Medulla oblongata (tissue), 1 donor: ENCODE data around the gene GPC3.
"Not testable (repeated sequence)": the region's sequence is repeated elsewhere in the genome, so short reads cannot be mapped to it uniquely, and the experiment has no call there.

Experiments
- DNase-seq: peaks from one replicate; pipeline ENCODE4 v3.0.0-alpha.2; 2015; ENCODE audit errors: extremely low spot score

The GPC3 gene

DNA sequence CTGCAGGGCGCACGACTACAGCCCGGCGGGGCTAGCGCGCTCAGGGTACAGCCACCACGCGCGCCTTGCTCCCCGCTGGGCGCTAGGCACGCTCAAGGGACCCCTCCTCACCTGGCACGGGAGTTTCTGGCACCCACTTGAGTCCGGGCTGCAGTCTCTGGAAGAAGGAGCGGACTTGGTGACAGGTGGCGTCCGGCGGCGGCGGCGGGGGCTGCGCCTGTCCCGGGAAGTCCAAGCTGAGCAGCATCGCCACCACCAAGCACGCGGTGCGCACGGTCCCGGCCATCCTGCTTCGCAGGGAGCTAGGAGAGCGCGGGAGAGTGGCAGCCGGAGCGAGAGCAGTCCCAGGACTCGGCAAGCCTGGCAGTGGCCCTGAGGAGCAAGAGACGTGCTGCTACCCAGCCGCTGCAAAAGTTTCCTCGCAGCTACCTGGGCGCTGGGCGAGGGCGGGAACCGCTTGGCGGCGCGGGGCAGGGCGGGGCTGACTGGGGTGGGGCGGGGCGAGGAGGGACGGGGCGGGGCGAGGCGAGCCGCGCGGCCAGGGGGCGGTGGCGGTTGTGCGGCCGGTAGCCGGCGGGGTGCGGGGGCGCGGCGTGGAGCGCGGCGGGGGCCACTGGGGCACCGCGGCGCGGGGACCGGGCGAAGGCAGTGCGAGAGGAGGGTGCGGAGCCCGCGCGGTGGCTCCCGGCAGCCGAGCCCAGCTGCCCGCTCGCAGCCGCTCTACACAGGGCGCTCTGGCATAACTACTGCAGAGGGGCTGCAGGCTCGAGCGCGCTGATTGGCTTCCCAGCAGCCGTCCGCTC is at the start of gene GPC3:
Gene GPC3 (minus strand): TSS at position 431 of the 803 bp plus-strand sequence.
- DNase-seq: no peak

DNA sequence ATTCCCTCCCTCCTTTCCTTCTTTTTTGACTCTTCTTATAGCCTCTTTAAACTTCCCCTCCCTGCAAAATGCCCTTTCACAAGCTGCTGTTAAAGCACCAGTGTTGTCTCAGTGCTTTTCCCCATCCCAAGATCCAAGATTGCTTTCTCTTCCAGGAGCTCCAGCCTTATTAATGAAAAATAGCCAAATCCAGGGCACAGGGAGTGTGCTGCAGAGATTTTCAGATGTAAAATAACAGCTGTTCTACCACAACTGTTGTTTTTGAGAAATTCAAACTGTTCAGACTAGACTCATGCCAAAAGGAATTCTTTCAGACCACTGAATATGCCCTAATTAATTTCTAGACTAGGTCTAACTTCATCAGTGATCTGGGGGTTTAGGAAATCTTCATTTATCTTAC is 47.0 kb upstream of the GPC3 start:
- DNase-seq: no peak

DNA sequence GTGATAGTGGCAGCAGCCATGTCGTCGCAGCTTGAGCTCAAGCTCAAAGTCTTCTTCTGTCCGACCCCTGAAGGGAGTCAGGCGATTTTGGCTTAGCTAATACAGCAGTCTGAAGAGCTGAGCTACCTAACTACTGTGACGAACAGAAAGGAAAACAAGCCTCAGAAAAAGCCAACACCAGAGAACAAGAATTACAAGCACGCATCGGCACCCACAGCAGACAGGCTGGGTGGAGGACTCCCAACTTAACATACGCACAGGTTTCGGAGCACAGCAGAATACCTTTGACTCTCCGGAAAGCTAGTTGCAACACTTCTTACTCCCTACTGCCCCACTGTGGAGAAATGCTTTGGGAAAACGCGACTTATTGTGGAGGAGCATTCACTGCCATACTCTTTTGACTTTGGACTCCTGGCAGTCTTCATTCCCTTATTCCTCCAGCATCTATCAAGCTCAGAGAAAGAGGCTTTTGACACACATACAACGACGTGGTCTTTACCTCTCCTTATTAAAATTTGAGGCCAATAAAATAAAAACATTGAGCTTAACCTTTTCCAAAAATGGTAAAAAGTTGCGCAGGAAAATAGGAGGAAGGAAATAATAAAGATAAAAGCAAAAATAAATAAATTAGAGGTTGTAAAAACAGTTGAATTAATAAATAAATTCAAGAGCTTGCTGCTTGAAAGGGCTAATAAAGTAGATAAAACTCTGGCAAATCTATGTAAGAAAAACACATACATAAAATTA is 41.3 kb upstream of the GPC3 start:
- peak; percentile 59 for DNase-seq

DNA sequence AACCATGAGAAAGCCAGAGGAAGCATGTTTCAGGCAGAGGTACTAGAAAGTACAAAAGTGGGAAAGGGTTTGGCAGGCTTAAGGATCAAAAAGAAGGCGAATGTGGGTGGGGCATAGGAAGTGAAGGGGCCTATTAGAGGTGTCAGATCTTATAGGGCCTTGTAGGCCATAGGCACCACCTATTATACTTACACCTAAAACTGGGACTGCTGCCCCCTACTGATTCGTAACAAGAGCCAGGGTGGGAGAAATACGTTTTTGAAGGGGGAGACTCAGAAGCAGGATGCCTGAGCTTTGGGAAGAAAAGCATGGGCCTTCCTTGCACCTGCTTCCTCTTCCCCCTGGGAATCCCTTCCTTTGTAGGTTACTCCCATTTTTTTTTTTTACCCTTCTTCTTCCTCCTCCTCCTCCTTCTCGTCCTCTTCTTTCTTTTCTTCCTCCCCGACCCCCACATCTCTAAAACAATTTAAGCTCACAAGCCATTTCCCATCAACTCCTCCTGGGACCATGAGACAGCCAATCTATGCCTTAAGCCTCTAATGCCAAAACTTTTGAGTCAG is 40.7 kb upstream of the GPC3 start:
- DNase-seq: no peak

DNA sequence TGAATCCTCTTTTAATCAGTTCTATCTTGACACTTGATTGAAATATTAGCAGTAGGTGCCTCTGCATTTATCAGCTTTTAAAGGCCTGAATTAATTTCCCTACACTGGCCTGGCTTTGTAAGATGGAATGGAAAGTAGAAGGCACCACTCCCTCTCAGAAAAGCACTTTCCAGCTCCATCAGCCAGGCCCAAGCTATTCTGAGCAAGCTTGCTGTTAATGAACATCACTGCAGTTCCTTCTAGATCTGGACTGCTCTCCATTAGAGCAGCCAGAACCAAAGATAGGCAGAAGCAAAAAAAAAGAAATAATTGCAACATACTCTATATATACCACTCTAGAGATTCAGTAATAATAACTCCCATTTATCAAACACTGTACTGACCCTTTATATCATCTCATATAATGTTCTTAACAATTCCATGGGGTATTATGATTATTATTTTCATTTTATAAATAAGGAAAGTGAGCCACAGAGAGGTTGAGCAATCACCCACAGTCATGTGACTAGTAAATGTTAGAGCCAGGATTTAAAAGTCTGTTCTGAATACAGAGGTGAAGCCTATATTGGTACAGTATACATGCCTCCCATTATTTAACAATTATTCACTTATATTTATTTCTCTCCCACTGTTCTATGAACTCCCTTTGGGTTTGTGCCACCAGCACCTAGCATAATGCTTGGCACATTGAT is 39.4 kb upstream of the GPC3 start:
- DNase-seq: no peak

DNA sequence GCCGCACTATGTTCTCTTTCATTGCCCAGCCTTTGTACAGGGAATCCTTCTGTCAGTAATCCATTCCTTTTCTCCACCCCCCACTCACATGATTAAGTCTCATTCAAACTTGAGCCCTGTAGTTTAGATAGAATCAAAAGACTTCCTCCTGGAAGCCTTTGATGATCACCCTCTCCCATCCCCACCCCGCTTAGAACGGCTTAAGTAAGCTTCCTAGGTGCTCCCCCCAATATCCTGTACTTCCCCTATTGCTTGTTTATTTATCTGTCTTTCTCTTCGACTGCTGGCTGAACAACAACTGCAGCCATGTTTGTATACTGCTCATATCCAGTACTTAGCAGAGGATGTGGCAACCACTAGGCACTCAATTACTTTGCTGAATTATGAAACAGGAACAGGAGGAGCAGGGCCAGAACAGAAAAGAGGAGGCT is 38.5 kb upstream of the GPC3 start:
- DNase-seq: no peak

DNA sequence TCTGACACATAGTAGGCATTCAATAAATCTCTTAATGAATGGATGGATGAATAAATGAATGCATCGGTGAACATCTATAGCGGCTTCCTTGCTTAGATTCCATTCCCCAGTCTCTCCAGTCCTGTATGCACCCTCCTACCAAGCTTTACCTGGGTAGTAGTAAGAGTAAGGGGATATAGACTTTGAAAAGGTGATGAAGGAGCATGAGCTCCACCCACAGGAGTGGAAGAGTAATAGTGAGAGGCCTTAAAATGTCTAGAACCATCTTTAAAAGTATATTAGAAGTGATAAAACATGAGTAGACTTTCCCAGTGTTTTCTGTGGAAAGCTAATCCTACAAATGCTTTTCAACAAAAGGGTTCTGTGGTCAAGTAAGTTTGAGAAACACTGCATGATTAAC is 35.5 kb upstream of the GPC3 start:
- no peak for DNase-seq

DNA sequence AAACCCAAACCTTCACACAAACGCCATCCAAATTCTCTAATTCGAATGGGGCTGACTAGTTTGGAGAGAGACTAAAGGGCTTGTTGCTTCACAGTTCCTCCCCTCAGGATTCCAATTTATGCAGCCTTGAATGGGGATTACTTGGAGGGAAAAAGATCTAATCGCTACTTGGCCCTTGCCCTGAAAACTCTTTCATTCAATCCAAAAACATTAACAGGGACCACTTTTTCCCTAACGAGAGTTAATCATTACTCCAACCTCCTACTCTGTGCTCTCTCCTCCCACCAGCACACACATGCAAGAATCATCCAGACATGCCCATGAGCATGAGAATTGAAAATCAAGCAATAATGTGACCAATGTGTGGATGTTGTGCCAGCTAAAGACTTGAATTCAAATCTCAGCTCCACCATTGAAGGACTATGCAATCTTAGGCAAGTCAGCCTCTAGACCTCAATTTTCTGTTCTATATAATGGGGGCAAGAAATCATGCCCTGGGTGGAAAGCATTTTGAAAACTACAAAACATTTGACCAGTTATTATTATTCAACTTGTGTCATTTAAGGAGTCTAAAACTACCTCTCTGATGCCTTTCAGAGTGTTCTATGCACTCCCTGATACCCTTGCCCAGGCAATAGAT is 34.3 kb upstream of the GPC3 start:
- DNase-seq: no peak

DNA sequence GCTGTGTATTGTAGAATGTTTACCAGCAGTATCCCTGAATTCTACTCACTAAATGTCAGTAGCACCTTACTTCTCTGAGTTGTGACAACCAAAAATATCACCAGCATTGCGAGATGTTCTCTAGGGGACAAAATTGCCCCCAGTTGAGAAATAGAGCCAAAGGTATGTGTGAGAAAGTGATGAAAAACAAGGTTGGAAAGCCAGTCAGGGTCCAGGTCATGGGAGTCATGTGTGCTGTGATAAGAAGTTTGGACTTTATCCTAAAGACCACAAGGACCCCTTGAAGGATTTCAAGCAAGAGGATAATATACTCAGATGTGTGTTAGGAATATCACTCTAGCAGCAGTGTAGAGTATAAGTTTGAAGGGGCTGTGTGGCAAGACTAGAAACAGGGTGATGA is 30.9 kb upstream of the GPC3 start:
- DNase-seq: not testable (repeated sequence)

DNA sequence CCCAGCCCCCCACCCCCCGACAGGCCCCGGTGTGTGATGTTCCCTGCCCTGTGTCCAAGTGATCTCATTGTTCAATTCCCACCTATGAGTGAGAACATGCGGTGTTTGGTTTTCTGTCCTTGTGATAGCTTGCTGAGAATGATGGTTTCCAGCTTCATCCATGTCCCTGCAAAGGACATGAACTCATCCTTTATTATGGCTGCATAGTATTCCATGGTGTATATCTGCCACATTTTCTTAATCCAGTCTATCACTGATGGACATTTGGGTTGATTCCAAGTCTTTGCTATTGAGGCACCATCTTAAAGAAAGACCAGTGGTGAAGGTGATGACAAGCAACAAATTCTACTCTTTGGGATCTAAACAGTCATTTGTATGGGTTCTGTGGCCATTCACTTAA is 30.1 kb upstream of the GPC3 start:
- DNase-seq: not testable (repeated sequence)

DNA sequence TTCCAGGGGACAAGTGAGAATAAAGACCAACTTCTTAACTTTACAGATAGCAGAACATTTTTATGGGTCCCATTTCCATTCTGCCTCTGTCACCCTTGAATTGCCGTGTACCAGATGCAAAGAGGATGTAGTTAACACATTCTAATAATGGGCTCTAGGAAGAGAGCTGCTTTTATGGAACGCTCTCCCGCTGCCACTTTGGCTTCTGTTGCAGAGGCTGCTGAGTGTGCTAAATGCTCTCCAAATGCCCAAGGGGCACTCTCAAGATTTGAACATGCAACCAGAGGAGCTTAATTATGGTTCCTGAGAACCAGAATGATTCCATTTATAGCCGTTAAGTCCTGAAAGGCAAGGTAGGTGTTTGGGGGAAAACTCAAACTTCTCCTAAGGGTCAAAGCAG is 28.1 kb upstream of the GPC3 start:
- no peak for DNase-seq

DNA sequence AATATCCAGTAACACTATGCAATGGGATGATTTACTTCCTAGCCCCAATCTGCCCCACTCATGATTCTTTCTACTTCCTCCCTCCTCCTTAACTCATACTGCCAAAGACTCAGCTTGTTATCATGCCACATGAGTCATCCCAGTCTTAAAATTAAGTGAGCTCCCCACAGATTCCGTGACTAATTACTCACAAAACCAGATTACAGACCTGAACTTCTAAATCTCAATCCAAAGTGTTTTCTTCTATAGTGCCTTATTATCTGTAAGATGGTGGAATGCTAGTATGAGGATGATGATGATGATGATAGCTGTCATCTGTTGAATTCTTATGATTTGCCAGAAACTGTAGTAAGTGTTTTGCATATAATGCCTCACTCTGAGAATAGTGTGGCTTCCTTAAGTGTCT is 27.7 kb upstream of the GPC3 start:
- DNase-seq: no peak

DNA sequence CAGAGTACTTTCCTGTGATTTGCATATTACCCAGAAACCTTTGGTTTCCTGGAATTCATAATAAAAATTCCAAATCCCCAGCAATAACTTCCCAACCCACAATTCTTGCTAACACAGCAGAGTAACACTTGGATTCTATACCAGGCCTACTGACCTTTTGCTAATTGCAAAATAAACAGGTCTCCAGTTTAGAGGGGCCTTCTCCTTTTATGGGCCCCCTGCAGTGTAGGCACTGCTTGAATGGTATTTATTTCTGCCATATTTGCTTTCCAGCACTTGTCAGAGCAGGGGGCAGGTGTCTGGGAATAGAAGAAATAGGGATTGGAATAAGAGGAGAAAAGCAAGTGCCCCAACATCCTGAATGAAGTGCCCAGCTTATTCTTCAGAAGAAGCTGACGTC is 25.3 kb upstream of the GPC3 start:
- no peak for DNase-seq

DNA sequence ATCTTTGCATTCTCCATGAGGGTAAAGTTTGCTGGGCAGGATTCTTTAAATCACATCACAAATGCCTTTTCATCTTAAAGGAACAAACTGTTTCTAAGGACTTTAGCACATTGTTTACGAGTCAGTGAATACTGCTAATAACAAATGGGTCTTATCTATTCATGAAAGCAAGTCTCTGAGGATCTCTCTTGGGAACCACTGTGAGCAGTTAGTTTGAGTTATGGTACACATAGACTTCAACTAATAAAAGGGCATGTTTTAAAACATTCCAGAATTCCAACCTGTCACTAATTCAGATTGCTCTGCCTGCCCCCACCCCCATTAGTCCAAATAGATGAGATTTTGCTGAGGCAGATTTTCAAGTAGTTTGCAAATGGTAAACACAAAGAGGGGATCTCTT is 22.3 kb upstream of the GPC3 start:
- DNase-seq: no peak

DNA sequence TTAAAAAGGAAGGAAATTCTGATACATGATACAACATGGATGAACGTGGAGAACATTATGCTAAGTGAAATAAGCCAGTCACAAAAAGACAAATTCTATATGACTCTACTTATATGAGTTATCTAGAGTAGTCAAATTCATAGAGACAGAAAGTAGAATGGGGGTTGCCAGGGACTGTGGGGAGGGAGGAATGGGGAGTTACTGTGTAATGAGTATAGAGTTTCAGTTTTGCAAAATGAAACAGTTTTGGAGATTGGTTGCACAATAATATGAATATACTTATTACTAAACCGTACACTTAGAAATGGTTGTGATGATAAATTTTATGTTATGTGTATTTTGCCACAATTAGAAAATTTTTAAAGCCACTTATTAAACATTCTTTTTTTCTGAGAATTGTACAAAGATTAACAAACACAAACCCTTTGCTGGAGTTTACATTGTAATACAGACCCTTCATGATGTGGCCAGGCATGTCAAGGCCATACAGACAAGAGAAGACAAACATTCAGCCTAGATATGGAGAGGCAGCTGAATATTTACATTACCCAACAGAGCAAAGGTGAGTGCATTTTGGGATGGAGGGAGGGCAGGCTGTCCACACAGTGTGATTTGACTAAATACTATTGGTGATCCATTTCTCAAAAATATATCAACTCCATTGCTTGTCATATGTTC is 21.2 kb upstream of the GPC3 start:
- no peak for DNase-seq

DNA sequence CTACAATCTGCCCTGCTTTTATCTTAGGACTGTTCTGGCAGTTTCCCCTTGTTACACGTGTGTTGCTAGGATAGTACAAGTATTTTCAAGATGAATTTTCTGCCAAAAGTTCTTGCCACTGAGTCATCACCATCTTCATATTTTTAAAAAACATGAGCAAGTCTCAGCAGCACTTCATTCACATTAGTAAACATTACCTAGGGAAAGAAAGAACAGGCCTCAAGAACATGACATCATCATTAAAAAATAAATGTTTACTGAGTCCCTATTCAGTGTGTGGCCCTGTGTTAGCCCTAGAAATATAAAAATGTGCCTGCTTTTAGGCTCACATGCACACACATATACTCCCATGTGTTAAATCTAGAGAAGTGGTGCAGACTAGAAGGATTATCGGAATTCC is 18.7 kb upstream of the GPC3 start:
- no peak for DNase-seq

DNA sequence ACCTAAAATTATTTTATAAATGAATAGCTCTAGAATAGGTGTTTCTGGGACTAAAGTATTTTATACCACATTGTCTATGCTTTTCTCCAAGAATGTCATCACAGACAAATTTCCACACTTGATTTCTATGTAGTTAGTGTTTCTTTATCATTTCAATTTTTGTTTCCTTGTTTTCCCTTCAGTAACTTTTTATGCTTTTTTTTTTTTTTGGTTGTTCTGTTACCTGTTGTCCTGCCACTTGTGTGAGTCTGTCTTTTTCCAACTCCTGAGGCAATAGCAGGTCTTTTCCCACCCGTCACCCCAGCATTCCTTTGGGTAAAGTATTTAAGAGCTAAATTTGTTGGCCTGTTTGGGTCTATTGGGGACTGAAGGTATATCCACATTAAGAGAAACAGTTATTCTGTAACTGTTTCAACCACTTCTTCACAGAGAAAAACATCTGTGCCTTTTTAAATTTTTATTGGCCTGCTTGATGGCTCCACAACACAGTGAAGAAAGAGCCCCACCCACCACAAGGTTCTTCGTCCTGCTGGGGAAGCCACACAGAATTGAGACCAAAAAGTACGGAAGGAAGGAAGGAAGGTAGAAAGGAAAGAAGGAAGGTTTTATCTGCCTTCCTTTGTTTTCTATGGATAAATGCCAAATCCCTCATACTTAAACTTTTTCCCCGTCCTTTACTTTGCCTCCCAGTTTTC is 17.7 kb upstream of the GPC3 start:
- no peak for DNase-seq

DNA sequence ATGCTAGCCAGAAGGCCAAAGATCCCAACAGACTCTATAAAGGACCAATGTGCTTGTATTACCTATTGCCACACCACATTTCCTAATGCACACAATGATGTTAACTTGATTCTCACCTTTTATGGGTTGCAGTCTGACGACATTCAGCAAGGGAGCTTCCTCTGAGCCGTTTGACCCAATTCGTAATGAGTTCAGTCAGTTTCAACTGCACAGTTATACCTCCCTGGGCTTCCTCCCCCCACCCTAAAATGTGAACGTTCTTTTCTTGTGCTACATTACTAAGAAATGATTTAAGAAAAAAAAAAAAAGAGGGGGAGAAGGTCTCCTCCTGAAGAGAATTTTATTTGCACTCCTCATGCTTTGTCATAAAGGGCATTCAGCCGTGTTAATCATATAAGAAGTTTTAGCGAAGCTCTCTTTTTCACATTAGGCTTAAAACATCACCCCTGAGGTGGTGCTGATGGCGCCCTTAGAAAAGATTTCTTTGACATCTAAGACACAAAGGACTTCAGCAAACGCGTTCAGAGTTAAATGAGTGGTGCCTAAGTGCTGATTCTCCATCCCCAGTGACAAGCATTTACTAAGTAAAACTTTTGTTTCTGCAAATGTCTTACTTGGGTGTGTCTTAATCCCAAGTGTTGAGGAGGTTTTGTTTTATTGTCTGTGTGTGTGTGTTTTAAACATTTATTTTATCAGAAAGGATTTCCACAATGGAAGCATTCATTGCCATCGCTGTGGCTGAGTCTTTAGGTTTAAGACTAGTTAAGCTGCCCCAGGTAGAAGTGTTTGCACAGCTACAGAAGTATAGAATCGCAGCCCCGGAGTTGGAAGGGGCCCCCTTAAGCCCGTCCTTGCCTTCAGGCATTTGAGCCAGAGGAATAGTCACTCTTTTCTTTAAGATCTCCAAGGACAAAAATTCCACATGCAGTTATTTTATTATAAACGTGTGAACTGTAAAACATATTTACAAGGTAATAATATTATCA is 15.2 kb upstream of the GPC3 start:
- DNase-seq: no peak

DNA sequence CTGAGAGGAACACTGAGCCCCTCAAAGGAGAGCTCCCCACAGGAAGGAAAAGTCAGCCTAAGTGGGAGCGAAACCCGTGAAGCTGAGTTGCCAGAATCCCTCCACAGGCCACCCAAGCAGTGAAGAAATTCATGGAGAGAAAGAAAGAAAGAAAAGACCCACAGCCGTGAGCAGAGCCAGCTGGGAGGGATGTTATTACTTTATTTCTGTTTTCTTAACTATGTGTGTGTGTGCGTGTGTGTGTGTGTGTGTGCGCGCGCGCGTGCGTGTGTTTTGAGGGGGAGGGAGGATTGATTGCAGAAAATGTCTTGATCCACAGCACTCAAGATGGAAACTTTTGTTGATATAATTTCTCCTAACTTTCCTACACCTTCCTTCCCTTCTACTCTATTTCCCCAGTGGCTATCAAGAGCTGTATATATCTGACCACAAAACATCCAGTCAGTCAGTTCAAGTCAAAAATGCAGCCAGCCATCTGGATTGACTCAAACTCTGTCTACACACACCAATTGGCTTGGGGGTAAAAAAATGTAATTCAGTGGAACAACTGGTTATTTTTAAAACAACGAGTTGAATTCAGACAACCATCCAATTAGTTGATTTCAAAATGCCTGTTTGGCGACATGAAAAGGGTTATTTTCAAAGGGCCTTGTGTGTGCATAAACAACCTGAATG is 13.8 kb upstream of the GPC3 start:
- DNase-seq: no peak
